GM18951 (cell line): ENCODE data around the gene GRIP1.
"Not testable (repeated sequence)": the region's sequence is repeated elsewhere in the genome, so short reads cannot be mapped to it uniquely, and the experiment has no call there.

Source experiments
- POLR2A ChIP-seq: IDR thresholded peaks from 4 replicates; pipeline ENCODE4 v1.6.1; 2011; ENCODE audit warnings: mild to moderate bottlenecking; ENCODE audit not compliant: insufficient read length, insufficient read depth; ENCODE audit errors: extremely low read depth
- in situ Hi-C: fragments of 300-500 bp; cut with MboI; formaldehyde crosslinking; loops from one replicate; pipeline ENCODE4 v1.12.0; 2022; ENCODE audit warnings: low sequenced_read_pairs, mixed read lengths, inconsistent platforms; ENCODE audit not compliant: unreplicated experiment

Gene GRIP1

DNA sequence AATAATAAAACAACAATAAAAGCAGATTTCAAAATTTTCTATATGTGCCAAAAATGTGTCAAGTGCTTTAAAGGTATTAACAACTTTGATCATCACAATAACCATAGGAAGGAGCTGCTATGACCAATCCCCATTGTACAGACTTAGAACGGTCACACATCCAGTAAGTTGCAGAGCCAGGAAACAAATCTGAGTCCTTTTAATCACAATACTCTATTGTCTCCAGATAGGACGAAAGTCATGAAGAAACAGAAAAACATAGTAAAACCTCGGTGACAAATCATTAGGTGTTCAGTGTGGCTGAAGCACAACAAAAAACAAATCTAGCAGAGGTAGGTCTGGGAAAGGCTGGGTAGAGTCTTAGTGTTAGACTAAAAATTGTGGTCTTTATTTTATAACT, 178.8 kb downstream of the GRIP1 start:
- TF ChIP-seq POLR2A, result no peak
- in situ Hi-C loops, result no loop called here

DNA sequence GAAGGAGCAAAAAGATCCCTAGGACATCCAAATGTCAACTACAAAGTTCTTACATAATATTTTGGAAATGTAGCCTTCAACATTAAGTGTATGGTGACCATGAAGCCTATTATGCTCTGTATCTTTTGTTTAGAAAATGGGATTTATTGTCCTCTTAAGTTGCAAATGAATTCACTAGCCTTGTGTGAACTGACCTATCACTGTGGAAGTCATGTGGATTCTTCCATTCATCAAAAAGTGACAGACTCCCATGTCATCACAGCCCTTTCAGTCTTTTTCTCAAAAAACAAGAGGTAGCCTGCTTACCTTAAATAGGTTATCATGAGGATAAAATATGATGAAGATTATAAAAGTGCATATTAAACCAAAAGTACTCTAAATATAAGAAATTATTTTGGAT, 179.9 kb downstream of the GRIP1 start:
- TF ChIP-seq POLR2A, result no peak
- in situ Hi-C loops, result no loop called here

DNA sequence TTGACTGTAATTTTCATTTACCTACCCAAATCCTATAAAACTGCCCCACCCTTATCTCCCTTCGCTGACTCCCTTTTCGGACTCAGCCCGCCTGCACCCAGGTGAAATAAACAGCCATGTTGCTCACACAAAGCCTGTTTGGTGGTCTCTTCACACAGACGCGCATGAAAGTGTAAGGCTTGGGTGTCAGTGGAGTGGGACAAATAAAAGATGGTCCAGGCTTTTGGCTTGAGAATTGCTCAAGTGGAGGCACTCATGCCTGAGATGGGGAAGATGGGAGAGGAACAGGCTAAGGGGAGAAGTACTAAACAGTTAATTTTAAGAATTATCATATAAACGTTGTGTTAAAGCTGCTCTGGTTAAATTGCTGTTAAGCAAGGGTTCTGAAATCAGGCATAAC, 180.8 kb downstream of the GRIP1 start:
- in situ Hi-C loops, result not testable (repeated sequence)

DNA sequence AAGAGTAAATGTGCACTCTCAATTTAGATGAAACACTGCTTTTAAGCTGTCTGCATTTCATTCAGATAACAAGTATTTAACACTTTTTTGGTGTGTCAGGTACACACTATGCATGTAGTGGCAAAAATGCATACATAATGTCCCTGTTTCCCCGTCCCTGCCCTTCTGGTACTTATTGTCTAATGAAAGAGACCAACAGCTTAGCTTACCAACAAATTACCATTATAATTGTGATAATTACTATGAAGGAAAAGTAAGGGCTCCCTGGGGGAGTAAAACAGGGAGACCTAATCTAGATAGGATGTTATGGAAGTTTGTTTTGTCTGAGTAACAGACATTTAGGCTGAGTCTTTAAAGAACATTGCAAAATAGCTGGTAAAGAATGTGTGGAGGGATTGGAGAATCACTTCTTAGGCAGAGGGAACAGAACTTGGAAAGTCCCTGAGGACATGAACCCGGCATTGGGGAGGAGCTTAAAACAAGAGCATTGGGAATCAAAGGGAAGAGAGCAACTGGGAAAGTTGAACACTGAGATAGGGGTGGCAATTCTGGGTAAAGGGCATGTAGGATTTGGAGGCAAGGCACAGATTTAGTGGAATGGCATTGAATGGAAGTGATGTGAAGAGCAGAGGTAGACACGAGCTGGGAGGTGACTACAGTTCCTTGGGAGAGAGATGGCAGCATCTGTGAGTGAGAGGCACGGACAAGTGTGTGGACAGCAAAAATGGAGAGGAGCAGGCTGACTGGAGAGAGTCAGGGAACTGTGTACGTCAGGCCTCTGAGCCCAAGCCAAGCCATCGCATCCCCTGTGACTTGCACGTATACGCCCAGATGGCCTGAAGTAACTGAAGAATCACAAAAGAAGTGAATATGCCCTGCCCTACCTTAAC, 181.6 kb downstream of the GRIP1 start:
- in situ Hi-C loops, result no loop called here
- no peak for TF ChIP-seq POLR2A

DNA sequence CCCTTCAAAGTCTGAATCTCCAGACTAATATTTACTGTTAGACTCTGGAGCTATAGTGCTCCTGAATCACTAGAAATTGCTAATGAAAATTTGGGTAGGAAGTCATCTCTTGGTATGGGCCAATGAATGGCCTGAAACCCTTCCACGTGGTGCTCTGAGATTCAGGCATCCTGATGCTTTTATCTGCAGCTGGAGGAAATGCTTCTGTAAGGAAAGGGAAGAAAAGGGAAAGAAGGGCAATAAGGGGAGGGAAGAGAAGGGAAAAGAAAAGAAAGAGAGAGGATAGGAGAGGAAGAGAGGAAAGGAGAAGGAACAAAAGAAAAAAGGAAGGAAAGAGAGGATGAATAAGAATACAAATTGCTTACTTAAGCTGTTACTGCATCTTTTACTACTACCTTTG, 182.3 kb downstream of the GRIP1 start:
- in situ Hi-C loops, result no loop called here
- no peak for TF ChIP-seq POLR2A

DNA sequence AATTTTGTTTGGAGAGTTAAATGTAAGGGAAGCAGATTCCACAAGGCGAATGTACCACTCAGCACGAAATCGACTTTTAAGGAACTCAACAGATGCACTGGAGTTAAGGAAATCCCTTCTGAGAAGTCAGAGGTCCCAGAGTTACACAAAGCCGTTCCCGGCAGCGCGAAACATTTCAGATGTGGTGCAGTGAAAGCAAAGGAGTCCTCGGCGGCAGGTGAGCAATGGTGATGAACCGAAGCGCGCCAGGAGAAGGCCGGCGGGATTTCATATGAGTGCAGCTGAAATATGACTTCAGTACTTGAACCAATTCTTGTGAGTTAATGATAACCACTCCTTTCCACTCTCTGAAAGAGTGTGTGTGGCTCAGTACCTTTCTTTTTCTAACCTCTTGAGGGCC, 183.2 kb downstream of the GRIP1 start:
- in situ Hi-C loops, result no loop called here

DNA sequence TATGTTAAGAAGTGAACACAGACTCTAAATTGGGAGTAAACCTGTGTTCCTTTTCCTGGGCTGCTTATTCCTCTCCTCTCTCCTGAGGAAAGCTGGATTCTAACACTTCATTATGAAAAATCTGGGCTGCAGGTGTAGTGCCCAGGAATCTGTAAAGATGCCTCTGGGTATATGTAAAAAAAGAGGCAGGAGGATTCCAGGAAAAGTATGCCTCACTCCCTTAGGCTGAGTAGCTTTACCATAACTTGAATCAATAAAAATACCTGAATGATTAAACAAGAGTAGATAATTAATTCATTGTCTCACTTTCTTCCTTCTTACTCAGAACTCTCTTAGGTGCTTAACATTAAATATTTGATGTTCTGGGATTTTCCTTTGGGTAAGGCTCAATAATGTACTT, 185.1 kb downstream of the GRIP1 start:
- no peak for TF ChIP-seq POLR2A
- in situ Hi-C loops, result no loop called here

More for the DNA sequence above, 183.2 kb downstream of the GRIP1 start:
- no peak for TF ChIP-seq POLR2A

DNA sequence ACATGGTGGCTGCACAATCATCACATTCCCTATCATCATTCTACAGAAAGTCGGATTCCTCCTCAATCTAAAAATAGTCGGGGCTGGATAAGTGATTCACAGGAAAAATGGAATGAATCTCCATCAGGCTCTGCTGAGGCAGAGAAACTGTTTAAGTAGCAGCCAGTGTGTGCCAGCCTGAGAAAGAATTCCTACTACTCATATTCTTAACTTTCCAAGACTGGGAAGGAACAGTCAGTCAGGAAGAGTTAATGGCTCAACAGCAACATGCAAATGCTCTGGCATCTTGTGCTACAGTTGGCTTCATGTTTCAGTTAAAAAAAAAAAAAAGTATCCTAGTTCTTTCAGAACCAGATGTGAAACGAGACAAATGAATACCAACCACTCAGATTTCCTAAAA, 187.0 kb downstream of the GRIP1 start:
- TF ChIP-seq POLR2A, result no peak
- in situ Hi-C loops, result no loop called here

DNA sequence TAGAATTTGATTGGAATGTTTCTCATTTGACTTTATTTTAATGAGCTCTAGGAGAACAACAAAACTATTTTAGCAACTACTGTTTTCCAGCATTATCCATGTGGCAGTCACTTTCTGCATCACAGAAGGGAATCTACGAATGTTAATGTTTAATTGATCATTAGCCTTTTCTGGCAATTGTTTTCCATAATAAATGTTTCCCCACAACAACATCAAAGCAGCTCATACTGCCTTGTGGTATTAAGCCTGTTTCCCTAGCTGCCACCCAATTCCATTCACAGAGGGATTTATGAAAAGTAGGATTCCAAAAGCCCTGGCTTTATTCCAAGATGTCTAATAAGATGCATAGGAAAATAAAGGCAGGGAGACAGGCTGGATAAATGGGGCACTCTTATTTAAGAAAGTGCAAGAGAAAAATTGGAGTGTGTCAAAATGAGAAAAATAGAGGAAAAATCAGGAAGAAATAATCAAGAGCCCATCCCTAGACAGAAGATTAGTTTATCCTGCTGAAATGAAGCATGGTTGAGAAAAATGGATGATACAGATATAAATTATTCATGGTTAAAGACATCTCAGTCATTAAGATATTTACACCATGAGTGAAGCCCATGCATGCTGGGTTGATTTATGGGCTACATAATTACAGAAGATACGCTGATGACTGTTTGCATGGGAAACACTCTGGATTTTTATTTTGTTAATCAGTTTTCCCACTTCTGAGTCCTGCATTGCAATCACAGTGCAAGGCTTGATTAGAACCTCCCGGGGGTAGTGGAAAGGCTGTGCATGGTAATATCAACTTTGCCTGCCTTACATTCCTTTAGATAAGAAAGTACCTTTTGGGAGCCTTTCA, 196.3 kb downstream of the GRIP1 start:
- in situ Hi-C loops, result no loop called here
- no peak for TF ChIP-seq POLR2A

DNA sequence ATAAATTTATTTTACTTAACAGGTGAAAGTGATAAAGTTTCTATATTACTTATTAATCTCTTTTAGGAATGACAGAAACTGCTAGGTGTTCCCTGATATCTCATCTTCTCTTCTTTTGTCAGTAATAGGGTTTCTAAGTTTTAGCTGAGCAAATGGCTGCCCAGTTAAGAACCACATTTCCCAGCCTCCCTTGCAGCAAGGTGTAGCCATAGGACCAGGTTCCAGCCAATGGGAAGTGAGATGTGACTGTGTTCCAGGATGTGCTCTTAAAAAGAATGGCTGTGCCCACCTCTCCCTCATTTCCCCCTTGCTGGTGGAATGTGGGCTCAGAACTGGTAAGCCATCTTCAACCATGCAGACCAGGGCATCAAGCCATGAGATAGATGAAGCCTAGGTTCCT, 210.9 kb downstream of the GRIP1 start:
- TF ChIP-seq POLR2A, result no peak
- in situ Hi-C loops, result no loop called here

DNA sequence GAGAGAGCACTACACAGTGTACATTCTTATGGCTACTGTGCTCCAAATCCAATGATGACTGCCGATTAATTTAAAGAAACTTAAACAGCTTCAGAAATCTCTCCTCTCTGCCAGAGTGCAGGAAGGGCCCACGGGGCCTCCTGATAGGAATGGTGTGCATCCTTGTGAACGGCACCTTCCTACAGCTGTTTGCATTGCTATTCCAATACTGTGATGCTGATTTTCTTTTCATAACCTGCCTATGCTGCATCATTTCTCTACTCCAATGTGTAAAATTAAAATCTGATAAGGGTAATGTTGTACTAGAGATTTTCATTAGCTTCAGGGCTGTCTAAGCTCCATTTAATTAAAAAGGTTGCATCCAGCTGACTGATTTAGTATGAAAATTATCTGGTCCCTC, 217.5 kb downstream of the GRIP1 start:
- in situ Hi-C loops, result no loop called here
- no peak for TF ChIP-seq POLR2A

DNA sequence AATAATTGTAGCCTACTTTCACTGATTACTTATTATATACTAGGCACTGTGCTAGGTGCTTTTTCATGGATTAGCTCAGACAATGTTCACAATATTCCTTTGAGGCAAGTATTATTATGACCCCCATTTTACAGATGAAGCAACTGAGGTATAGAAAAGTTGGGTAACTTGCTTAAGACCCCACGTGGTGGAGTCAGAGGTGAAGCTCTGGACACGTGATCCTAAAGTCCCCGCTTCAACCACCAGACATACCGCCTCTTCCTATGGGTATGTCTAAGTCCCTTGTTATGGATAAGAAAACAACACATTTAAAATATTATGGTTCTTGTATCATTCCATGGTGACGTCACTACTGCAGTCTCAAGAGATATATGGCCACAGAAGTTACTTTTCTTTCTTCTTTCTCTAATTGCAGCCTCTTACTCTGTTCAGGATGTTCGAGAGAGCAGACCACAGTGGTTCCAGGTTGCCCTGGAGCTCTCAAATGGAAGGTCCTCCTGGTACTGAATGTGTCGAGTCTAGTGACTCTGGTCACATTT, 218.9 kb downstream of the GRIP1 start:
- in situ Hi-C loops, result no loop called here
- TF ChIP-seq POLR2A, result no peak

DNA sequence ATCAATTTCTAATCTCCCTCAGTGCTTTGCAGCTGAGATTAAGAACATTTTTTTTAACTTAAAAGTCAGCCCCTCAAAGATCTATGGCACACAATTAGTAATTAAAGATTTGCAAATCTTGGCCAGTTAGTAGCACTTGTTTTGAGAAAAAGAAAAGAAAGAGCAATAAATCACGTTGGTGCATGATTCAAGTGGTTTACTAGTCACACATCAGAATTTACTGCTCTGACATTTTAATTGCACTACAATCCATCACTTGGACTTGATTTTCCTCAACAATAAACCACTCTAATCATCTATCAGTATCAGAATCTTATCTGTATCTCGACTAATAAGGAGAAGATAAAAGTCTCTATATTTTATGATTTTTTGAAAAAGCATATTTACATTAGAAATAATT, 222.3 kb downstream of the GRIP1 start:
- TF ChIP-seq POLR2A, result no peak

More for the DNA sequence above, 222.3 kb downstream of the GRIP1 start:
- in situ Hi-C loops, result no loop called here
